Measurements from ENCODE around the gene WDFY3. TPM values are rescaled to one million over a fixed set of nuclear protein-coding genes. Genes with fewer than 3 reads are reported as not detected.

The WDFY3 gene
- total and polyA plus RNA-seq, 2 experiments from 2014 or later = 3.1 to 45.6 TPM

- peaks cover 99% of the 10 kb centered on the region for H3K79me2 ChIP-seq (ENCODE audit: insufficient read depth)
- H3K4me3 ChIP-seq = no peak overlapping the region
- in situ Hi-C loops (cut with MboI) = no loop called here
- DNase-seq = no peak
- H3K4me1 ChIP-seq (ENCODE audit: insufficient read depth) = peaks cover 27% of the 10 kb centered on the region
- H3K9ac ChIP-seq = no peak overlapping the region
- H3F3A ChIP-seq (ENCODE audit: insufficient read depth) = 0 out of 2 replicates have a peak, but pooled peaks cover 15% of the 10 kb centered on the region
- no peaks in the 10 kb centered on the region for H4K20me1 ChIP-seq (ENCODE audit: insufficient read depth)
- H3K9me2 ChIP-seq (ENCODE audit: insufficient read depth) = no peaks in the 10 kb centered on the region
- H3K4me2 ChIP-seq (ENCODE audit: unreplicated experiment) = no peak overlapping the region
- no peaks in the 10 kb centered on the region; the same call in 1 of the 2 replicates for H3K36me3 ChIP-seq (ENCODE audit: low read depth)
- 96 to 98% methylated on average over 2 of the region's 2 CpGs for WGBS, 2 experiments (ENCODE audit: low coverage in 1 of 2, low lambda C conversion rate in 2 of 2, missing lambda C conversion rate in 2 of 2)
- TF ChIP-seq EZH2 (IDR thresholded peaks at IDR 0.05; ENCODE audit: insufficient read depth, poor library complexity, severe bottlenecking) = no peak
- TF ChIP-seq EZH2phosphoT487 (IDR thresholded peaks at IDR 0.05; ENCODE audit: insufficient read depth, low read depth) = no peak
- no peaks in the 10 kb centered on the region for H3K9me3 ChIP-seq (ENCODE audit: low read depth)
- no peak overlapping the region for H2AFZ ChIP-seq
- no peaks in the 10 kb centered on the region for H3K27me3 ChIP-seq (replicated peaks; ENCODE audit: insufficient read depth)
- no peak overlapping the region for H3K27ac ChIP-seq
These were observed 53.7 kb downstream of the WDFY3 start for GRCh38 chr4:84912741-84913140.

- H3K9me2 ChIP-seq (ENCODE audit: insufficient read depth) = no peaks in the 10 kb centered on the region
These were observed 57.6 kb downstream of the WDFY3 start for GRCh38 chr4:84908876-84909275.

GRCh38 chr4:84907145-84907544 is 59.3 kb downstream of the WDFY3 start:
- H3K4me1 ChIP-seq (ENCODE audit: insufficient read depth) = no peaks in the 10 kb centered on the region
- no peak overlapping the region for H3K4me3 ChIP-seq
- WGBS, 2 experiments (ENCODE audit: low coverage in 1 of 2, low lambda C conversion rate in 2 of 2, missing lambda C conversion rate in 2 of 2) = 93 to 98% methylated on average over 3 of the region's 3 CpGs
- H3K79me2 ChIP-seq (ENCODE audit: insufficient read depth) = peaks cover 99% of the 10 kb centered on the region
- H3F3A ChIP-seq (ENCODE audit: insufficient read depth) = no peaks in the 10 kb centered on the region
- H2AFZ ChIP-seq = no peak overlapping the region
- in situ Hi-C loops (cut with MboI) = no loop called here
- no peaks in the 10 kb centered on the region for H3K9me2 ChIP-seq (ENCODE audit: insufficient read depth)
- no peak overlapping the region for H3K9ac ChIP-seq
- no peak overlapping the region for H3K27ac ChIP-seq
- H4K20me1 ChIP-seq (ENCODE audit: insufficient read depth) = no peaks in the 10 kb centered on the region
- H3K9me3 ChIP-seq (ENCODE audit: low read depth) = no peaks in the 10 kb centered on the region
- DNase-seq = no peak
- no peaks in the 10 kb centered on the region for H3K27me3 ChIP-seq (replicated peaks; ENCODE audit: insufficient read depth)
- TF ChIP-seq EZH2phosphoT487 (IDR thresholded peaks at IDR 0.05; ENCODE audit: insufficient read depth, low read depth) (no peak), EZH2 (IDR thresholded peaks at IDR 0.05; ENCODE audit: insufficient read depth, poor library complexity, severe bottlenecking) (no peak)
- H3K36me3 ChIP-seq (ENCODE audit: low read depth) = no peaks in the 10 kb centered on the region; the same call in 1 of the 2 replicates
- no peak overlapping the region for H3K4me2 ChIP-seq (ENCODE audit: unreplicated experiment)

More at GRCh38 chr4:84908876-84909275, 57.6 kb downstream of the WDFY3 start:
- Histone ChIP-seq H4K20me1 (ENCODE audit: insufficient read depth) (no peaks in the 10 kb centered on the region), H3K79me2 (ENCODE audit: insufficient read depth) (peaks cover 99% of the 10 kb centered on the region), H3K9me3 (ENCODE audit: low read depth) (no peaks in the 10 kb centered on the region), H3K4me1 (ENCODE audit: insufficient read depth) (no peaks in the 10 kb centered on the region), H3K9ac (no peak overlapping the region), H3F3A (ENCODE audit: insufficient read depth) (no peaks in the 10 kb centered on the region), H3K36me3 (ENCODE audit: low read depth) (no peaks in the 10 kb centered on the region; the same call in 1 of the 2 replicates), H3K27me3 (replicated peaks; ENCODE audit: insufficient read depth) (no peaks in the 10 kb centered on the region), H2AFZ (no peak overlapping the region), H3K27ac (no peak overlapping the region), H3K4me2 (ENCODE audit: unreplicated experiment) (no peak overlapping the region), H3K4me3 (no peak overlapping the region)
- WGBS, 2 experiments (ENCODE audit: low coverage in 1 of 2, low lambda C conversion rate in 2 of 2, missing lambda C conversion rate in 2 of 2) = 96 to 99% methylated on average over 4 of the region's 4 CpGs
- no peak for DNase-seq
- no peak for TF ChIP-seq EZH2 (IDR thresholded peaks at IDR 0.05; ENCODE audit: insufficient read depth, poor library complexity, severe bottlenecking)
- TF ChIP-seq EZH2phosphoT487 (IDR thresholded peaks at IDR 0.05; ENCODE audit: insufficient read depth, low read depth) = no peak
- in situ Hi-C loops (cut with MboI) = no loop called here

- Histone ChIP-seq H3K27ac (no peak overlapping the region), H3K4me2 (ENCODE audit: unreplicated experiment) (no peak overlapping the region), H4K20me1 (ENCODE audit: insufficient read depth) (no peaks in the 10 kb centered on the region), H3K36me3 (ENCODE audit: low read depth) (0 out of 2 replicates have a peak, but pooled peaks cover 2% of the 10 kb centered on the region), H3K9ac (no peak overlapping the region), H3K9me3 (ENCODE audit: low read depth) (no peaks in the 10 kb centered on the region), H3K9me2 (ENCODE audit: insufficient read depth) (no peaks in the 10 kb centered on the region), H2AFZ (no peak overlapping the region), H3K4me3 (no peak overlapping the region), H3K4me1 (ENCODE audit: insufficient read depth) (no peaks in the 10 kb centered on the region), H3K79me2 (ENCODE audit: insufficient read depth) (peaks cover 97% of the 10 kb centered on the region), H3K27me3 (replicated peaks; ENCODE audit: insufficient read depth) (no peaks in the 10 kb centered on the region), H3F3A (ENCODE audit: insufficient read depth) (no peaks in the 10 kb centered on the region)
- in situ Hi-C loops (cut with MboI) = no loop called here
- no peak for DNase-seq
- WGBS, 2 experiments (ENCODE audit: low coverage in 1 of 2, low lambda C conversion rate in 2 of 2, missing lambda C conversion rate in 2 of 2) = 96 to 97% methylated on average over 2 of the region's 2 CpGs
- no peak for TF ChIP-seq EZH2 (IDR thresholded peaks at IDR 0.05; ENCODE audit: insufficient read depth, poor library complexity, severe bottlenecking)
- no peak for TF ChIP-seq EZH2phosphoT487 (IDR thresholded peaks at IDR 0.05; ENCODE audit: insufficient read depth, low read depth)
These were observed 60.8 kb downstream of the WDFY3 start for GRCh38 chr4:84905646-84906045.

Measured in GM23248 (cell line).